H9 (cell line): ENCODE data around the gene CEP170B. TPM values are rescaled to one million over a fixed set of nuclear protein-coding genes. Genes with fewer than 3 reads are reported as not detected.

ENCODE experiments used
- DNase-seq: peaks from one replicate; pipeline ENCODE4 v3.0.0-alpha.2; 2017
- H2AFZ ChIP-seq: one replicate; pipeline ENCODE4 v1.6.1; 2013; ENCODE audit warnings: mild to moderate bottlenecking, low read length, control low read depth, moderate library complexity
- H2AK5ac ChIP-seq: 2 replicates; pipeline ENCODE4 v1.6.1; 2013; ENCODE audit warnings: low read length, control low read depth, mixed read lengths; ENCODE audit not compliant: insufficient read length
- H2BK120ac ChIP-seq: one replicate; pipeline ENCODE4 v1.6.1; 2013; ENCODE audit warnings: low read depth, mild to moderate bottlenecking, low read length, control low read depth, inconsistent platforms; ENCODE audit not compliant: poor library complexity, severe bottlenecking
- H2BK12ac ChIP-seq: 2 replicates; pipeline ENCODE4 v1.6.1; 2013; ENCODE audit warnings: low read length, control low read depth, mixed read lengths, low read depth; ENCODE audit not compliant: insufficient read length
- H2BK15ac ChIP-seq: 2 replicates; pipeline ENCODE4 v1.6.1; 2013; ENCODE audit warnings: low read depth, low read length, control low read depth
- H2BK20ac ChIP-seq: one replicate; pipeline ENCODE4 v1.6.1; 2013; ENCODE audit warnings: low read depth, mild to moderate bottlenecking, low read length, control low read depth, inconsistent platforms; ENCODE audit not compliant: poor library complexity, severe bottlenecking
- H2BK5ac ChIP-seq: 2 replicates; pipeline ENCODE4 v1.6.1; 2013; ENCODE audit warnings: low read length, control low read depth, mixed read lengths; ENCODE audit not compliant: insufficient read length
- H3K14ac ChIP-seq: 2 replicates; pipeline ENCODE4 v1.6.1; 2013; ENCODE audit warnings: low read length, control low read depth; ENCODE audit not compliant: insufficient read depth
- H3K18ac ChIP-seq: 2 replicates; pipeline ENCODE4 v1.6.1; 2013; ENCODE audit warnings: low read depth, mild to moderate bottlenecking, mixed read lengths, low read length, control low read depth; ENCODE audit not compliant: insufficient read length
- H3K23ac ChIP-seq: 2 replicates; pipeline ENCODE4 v1.6.1; 2013; ENCODE audit warnings: low read length, control low read depth, mixed read lengths, low read depth; ENCODE audit not compliant: insufficient read length
- H3K23me2 ChIP-seq: 2 replicates; pipeline ENCODE4 v1.6.1; 2013; ENCODE audit warnings: low read depth, mild to moderate bottlenecking, mixed read lengths, low read length, control low read depth; ENCODE audit not compliant: insufficient read length, poor library complexity, severe bottlenecking
- H3K27ac ChIP-seq: 2 replicates; pipeline ENCODE4 v1.5.1; 2013; ENCODE audit warnings: low read length, control low read depth, mixed read lengths, low read depth; ENCODE audit not compliant: insufficient read length
- H3K27me3 ChIP-seq: 2 replicates; pipeline ENCODE4 v1.6.1; 2013; ENCODE audit warnings: low read length, control low read depth, inconsistent platforms; ENCODE audit not compliant: insufficient read depth
- H3K4ac ChIP-seq: 2 replicates; pipeline ENCODE4 v1.6.1; 2013; ENCODE audit warnings: low read depth, mild to moderate bottlenecking, control low read depth, inconsistent platforms, low read length, moderate library complexity
- H3K4me1 ChIP-seq: 2 replicates; pipeline ENCODE4 v1.6.1; 2013; ENCODE audit warnings: low read length, control low read depth, inconsistent platforms; ENCODE audit not compliant: insufficient read depth
- H3K4me2 ChIP-seq: 2 replicates; pipeline ENCODE4 v1.6.1; 2013; ENCODE audit warnings: low read length, control low read depth, mixed read lengths; ENCODE audit not compliant: insufficient read length, insufficient read depth
- H3K56ac ChIP-seq: 2 replicates; pipeline ENCODE4 v1.6.1; 2013; ENCODE audit warnings: low read depth, mild to moderate bottlenecking, mixed read lengths, low read length, control low read depth; ENCODE audit not compliant: insufficient read length
- H3K79me1 ChIP-seq: 2 replicates; pipeline ENCODE4 v1.6.1; 2013; ENCODE audit warnings: low read depth, mild to moderate bottlenecking, moderate library complexity, low read length, control low read depth, inconsistent platforms; ENCODE audit not compliant: insufficient read depth, poor library complexity, severe bottlenecking
- H3K79me2 ChIP-seq: 2 replicates; pipeline ENCODE4 v1.6.1; 2013; ENCODE audit warnings: low read length, control low read depth, inconsistent platforms; ENCODE audit not compliant: insufficient read depth
- H3K9ac ChIP-seq: 2 replicates; pipeline ENCODE4 v1.6.1; 2013; ENCODE audit warnings: low read length, control low read depth, mixed read lengths; ENCODE audit not compliant: insufficient read length; ENCODE audit errors: extremely low read depth
- H3K9me3 ChIP-seq: one replicate; pipeline ENCODE4 v1.6.1; 2013; ENCODE audit warnings: low read depth, low read length, inconsistent platforms; ENCODE audit not compliant: control insufficient read depth
- H3T11ph ChIP-seq: one replicate; pipeline ENCODE4 v1.6.1; 2013; ENCODE audit warnings: mild to moderate bottlenecking, low read length, control low read depth, inconsistent platforms
- H4K20me1 ChIP-seq: one replicate; pipeline ENCODE4 v1.6.1; 2013; ENCODE audit not compliant: control insufficient read depth, insufficient read length, insufficient read depth
- H4K5ac ChIP-seq: 2 replicates; pipeline ENCODE4 v1.6.1; 2013; ENCODE audit warnings: low read depth, mild to moderate bottlenecking, mixed read lengths, low read length, control low read depth; ENCODE audit not compliant: insufficient read length
- H4K8ac ChIP-seq: replicated peaks from 2 replicates; pipeline ENCODE4 v1.6.1; 2013; ENCODE audit warnings: low read length, control low read depth, mixed read lengths, low read depth; ENCODE audit not compliant: insufficient read length
- H4K91ac ChIP-seq: 2 replicates; pipeline ENCODE4 v1.6.1; 2013; ENCODE audit warnings: low read depth, mild to moderate bottlenecking, moderate library complexity, mixed read lengths, low read length, control low read depth; ENCODE audit not compliant: insufficient read length
- H3K27ac Mint-ChIP-seq, 3 experiments: 2 replicates in 2 of 3; 3 replicates in 1 of 3; pipeline ENCODE4 v1.8.0; 2020 to 2021; ENCODE audit warnings: mixed read lengths in 3 of 3, mild to moderate bottlenecking in 1 of 3, moderate library complexity in 1 of 3
- H3K27me3 Mint-ChIP-seq: 2 replicates; pipeline ENCODE4 v1.8.0; 2021; ENCODE audit warnings: low read depth, mild to moderate bottlenecking, moderate library complexity, mixed read lengths
- H3K36me3 Mint-ChIP-seq, 3 experiments: 2 replicates in 2 of 3; 3 replicates in 1 of 3; pipeline ENCODE4 v1.8.0; 2020 to 2021; ENCODE audit warnings: low read depth in 3 of 3, mixed read lengths in 3 of 3; ENCODE audit not compliant: insufficient read depth in 1 of 3
- H3K4me1 Mint-ChIP-seq, 2 experiments: 2 replicates each; pipeline ENCODE4 v1.8.0; 2020; ENCODE audit warnings: mixed read lengths in 2 of 2
- H3K4me3 Mint-ChIP-seq, 2 experiments: 2 replicates in 1 of 2; 3 replicates in 1 of 2; pipeline ENCODE4 v1.8.0; 2020 to 2021; ENCODE audit warnings: mild to moderate bottlenecking in 2 of 2, mixed read lengths in 2 of 2, moderate library complexity in 1 of 2
- H3K9me3 Mint-ChIP-seq, 2 experiments: 2 replicates in 1 of 2; 3 replicates in 1 of 2; pipeline ENCODE4 v1.8.0; 2020; ENCODE audit warnings: mild to moderate bottlenecking in 2 of 2, mixed read lengths in 2 of 2, moderate library complexity in 1 of 2
- WGBS: extraction: QIAGEN DNeasy Blood & Tissue Kit; methylation state at CpG from one replicate; pipeline ENCODE4 v1.1.7; 2013; ENCODE audit warnings: missing lambda C conversion rate, low lambda C conversion rate, mixed read lengths; ENCODE audit not compliant: insufficient read length; ENCODE audit errors: extremely low coverage; 5-methylcytosine and 5-hydroxymethylcytosine counted together
- total RNA-seq: library from RNA; stranded (reverse); gene quantifications from 2 replicates; pipeline ENCODE4 v1.2.1, GENCODE V29; 2021
- TF ChIP-seq, protein P1 (sequence below): fragments of 200-600 bp; sonication (generic); conservative IDR thresholded peaks from 3 replicates; pipeline ENCODE4 v1.8.0; 2021; ENCODE audit warnings: antibody characterized with exemption, mild to moderate bottlenecking

The CEP170B gene
- total RNA-seq, 1 experiment from 2014 or later = 28.8 TPM

DNA sequence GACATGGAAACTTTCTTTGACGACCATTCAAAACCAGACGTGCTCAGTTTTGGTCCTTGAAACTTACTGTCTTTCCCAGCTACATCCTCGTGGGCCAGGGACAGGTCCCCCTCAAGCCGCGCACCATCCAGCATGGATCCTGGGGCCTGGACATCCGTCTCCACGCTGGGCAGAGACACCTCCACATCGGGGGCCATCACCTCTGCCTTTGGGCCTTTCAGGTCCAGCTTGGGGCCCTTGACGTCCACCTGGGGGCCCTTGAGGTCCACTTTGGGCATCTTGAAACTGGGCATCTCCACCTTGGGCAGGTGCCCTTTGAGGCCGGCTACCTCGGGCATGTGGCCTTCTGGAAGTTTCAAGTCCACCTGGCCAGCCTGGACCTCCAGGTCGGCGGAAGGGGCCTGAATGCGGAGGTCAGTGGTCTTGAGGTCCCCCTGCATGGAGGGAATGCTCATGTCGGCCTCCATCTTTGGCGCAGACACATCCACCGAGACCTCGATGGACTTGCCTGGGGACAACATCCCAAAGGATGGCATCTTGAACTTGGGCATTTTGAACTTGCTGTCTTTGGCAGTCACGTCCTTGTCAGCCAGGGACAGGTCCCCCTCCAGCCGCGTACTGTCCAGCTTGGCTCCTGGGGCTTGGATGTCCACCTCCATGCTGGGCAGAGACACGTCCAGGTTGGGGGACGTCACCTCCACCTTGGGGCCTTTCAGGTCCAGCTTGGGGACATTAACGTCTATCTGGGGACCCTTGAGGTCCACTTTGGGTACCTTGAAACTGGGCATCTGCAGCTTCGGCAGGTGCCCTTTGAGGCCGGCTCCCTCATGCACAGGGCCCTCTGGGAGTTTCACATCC is 76.7 kb downstream of the CEP170B start:
- Histone ChIP-seq H2BK120ac (no peak overlapping the region), H3T11ph (no peak overlapping the region), H2AFZ (no peak overlapping the region), H4K8ac (no peak overlapping the region), H3K9ac (no peak overlapping the region), H3K79me1 (no peaks in the 10 kb centered on the region), H2BK12ac (no peak overlapping the region), H3K27me3 (no peaks in the 10 kb centered on the region; the same call in 1 of the 2 replicates), H3K9me3 (no peaks in the 10 kb centered on the region), H3K27ac (no peak overlapping the region), H3K56ac (no peak overlapping the region), H3K23me2 (no peaks in the 10 kb centered on the region), H3K23ac (no peak overlapping the region), H3K4ac (no peak overlapping the region), H4K5ac (no peak overlapping the region), H3K18ac (no peak overlapping the region), H2BK20ac (no peak overlapping the region), H2AK5ac (no peak overlapping the region), H2BK15ac (no peak overlapping the region), H2BK5ac (no peak overlapping the region), H3K4me1 (no peaks in the 10 kb centered on the region), H3K4me2 (no peak overlapping the region), H3K79me2 (no peaks in the 10 kb centered on the region), H3K14ac (no peak overlapping the region), H4K91ac (no peak overlapping the region), H4K20me1 (no peaks in the 10 kb centered on the region)
- TF ChIP-seq, protein P1, sequence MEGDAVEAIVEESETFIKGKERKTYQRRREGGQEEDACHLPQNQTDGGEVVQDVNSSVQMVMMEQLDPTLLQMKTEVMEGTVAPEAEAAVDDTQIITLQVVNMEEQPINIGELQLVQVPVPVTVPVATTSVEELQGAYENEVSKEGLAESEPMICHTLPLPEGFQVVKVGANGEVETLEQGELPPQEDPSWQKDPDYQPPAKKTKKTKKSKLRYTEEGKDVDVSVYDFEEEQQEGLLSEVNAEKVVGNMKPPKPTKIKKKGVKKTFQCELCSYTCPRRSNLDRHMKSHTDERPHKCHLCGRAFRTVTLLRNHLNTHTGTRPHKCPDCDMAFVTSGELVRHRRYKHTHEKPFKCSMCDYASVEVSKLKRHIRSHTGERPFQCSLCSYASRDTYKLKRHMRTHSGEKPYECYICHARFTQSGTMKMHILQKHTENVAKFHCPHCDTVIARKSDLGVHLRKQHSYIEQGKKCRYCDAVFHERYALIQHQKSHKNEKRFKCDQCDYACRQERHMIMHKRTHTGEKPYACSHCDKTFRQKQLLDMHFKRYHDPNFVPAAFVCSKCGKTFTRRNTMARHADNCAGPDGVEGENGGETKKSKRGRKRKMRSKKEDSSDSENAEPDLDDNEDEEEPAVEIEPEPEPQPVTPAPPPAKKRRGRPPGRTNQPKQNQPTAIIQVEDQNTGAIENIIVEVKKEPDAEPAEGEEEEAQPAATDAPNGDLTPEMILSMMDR = no peak
- Mint-ChIP-seq H3K36me3 (no peaks in the 10 kb centered on the region), H3K9me3 (peaks cover 0 to 15% of the 10 kb centered on the region in 2 experiments; a peak in 2 of 5 replicates), H3K27ac (no peak overlapping the region), H3K4me1 (no peaks in the 10 kb centered on the region), H3K27me3 (peaks cover 45% of the 10 kb centered on the region), H3K4me3 (no peak overlapping the region)
- DNase-seq = no peak
- no CpG with 5 or more reads among the region's 26 CpGs for WGBS
